ENCODE measurements around the gene IER5.
"Not testable (repeated sequence)": the region's sequence is repeated elsewhere in the genome, so short reads cannot be mapped to it uniquely, and the experiment has no call there.

The IER5 gene

GRCh38 chr1:181088079-181089016 lies at the start of gene IER5:
TSS of gene IER5 (plus strand) at chr1:181088700. CDS start at chr1:181088903, 203 bp downstream.
- peak; percentile 94 for DNase-seq (ENCODE audit: low spot score)

GRCh38 chr1:181040284-181040865 lies 48.1 kb upstream of the IER5 start:
- DNase-seq (ENCODE audit: low spot score): no peak

GRCh38 chr1:181043025-181043888 lies 45.2 kb upstream of the IER5 start:
- DNase-seq (ENCODE audit: low spot score): no peak

GRCh38 chr1:181044449-181044966 lies 44.0 kb upstream of the IER5 start:
- no peak for DNase-seq (ENCODE audit: low spot score)

- not testable (repeated sequence) for DNase-seq (ENCODE audit: low spot score)
Measured at GRCh38 chr1:181045946-181046345, 42.6 kb upstream of the IER5 start.

GRCh38 chr1:181049378-181049777 lies 39.1 kb upstream of the IER5 start:
- DNase-seq (ENCODE audit: low spot score): no peak

- DNase-seq (ENCODE audit: low spot score): no peak
Measured at GRCh38 chr1:181050922-181051321, 37.6 kb upstream of the IER5 start.

GRCh38 chr1:181056560-181056959 lies 31.9 kb upstream of the IER5 start:
- no peak for DNase-seq (ENCODE audit: low spot score)

GRCh38 chr1:181057079-181057478 lies 31.4 kb upstream of the IER5 start:
- DNase-seq (ENCODE audit: low spot score): no peak

GRCh38 chr1:181059435-181059834 lies 29.1 kb upstream of the IER5 start:
- no peak for DNase-seq (ENCODE audit: low spot score)

- no peak for DNase-seq (ENCODE audit: low spot score)
Measured at GRCh38 chr1:181060066-181060465, 28.4 kb upstream of the IER5 start.

- not testable (repeated sequence) for DNase-seq (ENCODE audit: low spot score)
Measured at GRCh38 chr1:181060947-181061346, 27.6 kb upstream of the IER5 start.

GRCh38 chr1:181061487-181061886 lies 27.0 kb upstream of the IER5 start:
- no peak for DNase-seq (ENCODE audit: low spot score)

- DNase-seq (ENCODE audit: low spot score): peak; percentile 20
Measured at GRCh38 chr1:181061891-181062835, 26.3 kb upstream of the IER5 start.

- no peak for DNase-seq (ENCODE audit: low spot score)
Measured at GRCh38 chr1:181062836-181063428, 25.6 kb upstream of the IER5 start.

GRCh38 chr1:181064011-181064623 lies 24.4 kb upstream of the IER5 start:
- DNase-seq (ENCODE audit: low spot score): no peak

- no peak for DNase-seq (ENCODE audit: low spot score)
Measured at GRCh38 chr1:181064702-181065101, 23.8 kb upstream of the IER5 start.

GRCh38 chr1:181073638-181074037 lies 14.9 kb upstream of the IER5 start:
- no peak for DNase-seq (ENCODE audit: low spot score)

- no peak for DNase-seq (ENCODE audit: low spot score)
Measured at GRCh38 chr1:181075766-181076350, 12.6 kb upstream of the IER5 start.

- DNase-seq (ENCODE audit: low spot score): no peak
Measured at GRCh38 chr1:181076852-181077251, 11.6 kb upstream of the IER5 start.
